AG04449 (cell line): Measurements from ENCODE around the gene NR2F1-AS1.
"Not testable (repeated sequence)": the region's sequence is repeated elsewhere in the genome, so short reads cannot be mapped to it uniquely, and the experiment has no call there.

Source experiments
- CTCF ChIA-PET: fragments of 350-600 bp; formaldehyde crosslinking; extraction: SDS; loops from one replicate; lab custom pipeline; 2021; ENCODE audit warnings: antibody characterized with exemption; lab: Yijun Ruan, JAX
- POLR2A ChIA-PET: fragments of 400-600, 350-600 bp; formaldehyde crosslinking; extraction: SDS; loops from one replicate; lab custom pipeline; 2020; ENCODE audit warnings: antibody characterized with exemption, inconsistent platforms; lab: Yijun Ruan, JAX
- DNase-seq: peaks from one replicate; pipeline ENCODE4 v3.0.0-alpha.2; 2010; ENCODE audit warnings: low read depth, low spot score
- H3K4me3 ChIP-seq: 2 replicates; pipeline ENCODE4 v1.5.1; 2011; ENCODE audit warnings: low read depth, mild to moderate bottlenecking, control low read depth, low read length
- TF ChIP-seq, protein P1 (sequence below): IDR thresholded peaks from one replicate; pipeline ENCODE4 v1.5.1; 2011; ENCODE audit warnings: mild to moderate bottlenecking, moderate library complexity, low read length, control low read depth, inconsistent platforms; ENCODE audit not compliant: insufficient read depth; ENCODE audit errors: missing control alignments

Gene NR2F1-AS1

DNA sequence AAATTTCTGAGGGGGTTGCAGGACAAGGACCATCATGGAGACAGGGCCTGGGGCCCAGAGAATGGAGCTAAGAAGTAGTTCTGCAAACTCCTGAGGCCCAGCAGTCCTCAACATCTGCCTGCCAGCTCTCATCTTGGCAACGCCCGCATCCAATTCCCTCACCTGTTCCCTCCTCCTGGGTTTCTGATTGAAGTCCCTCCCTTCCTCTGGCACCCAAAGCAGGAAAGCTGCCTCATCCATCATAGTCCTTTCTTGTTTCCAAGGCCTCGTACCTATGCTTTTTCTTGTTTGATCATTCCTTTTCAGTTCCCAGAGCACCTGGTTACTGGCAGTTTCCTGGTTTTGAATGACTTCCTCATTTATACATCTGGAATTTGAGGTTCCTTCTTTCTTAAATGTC lies 181.3 kb downstream of the NR2F1-AS1 start:
- TF ChIP-seq, protein P1, sequence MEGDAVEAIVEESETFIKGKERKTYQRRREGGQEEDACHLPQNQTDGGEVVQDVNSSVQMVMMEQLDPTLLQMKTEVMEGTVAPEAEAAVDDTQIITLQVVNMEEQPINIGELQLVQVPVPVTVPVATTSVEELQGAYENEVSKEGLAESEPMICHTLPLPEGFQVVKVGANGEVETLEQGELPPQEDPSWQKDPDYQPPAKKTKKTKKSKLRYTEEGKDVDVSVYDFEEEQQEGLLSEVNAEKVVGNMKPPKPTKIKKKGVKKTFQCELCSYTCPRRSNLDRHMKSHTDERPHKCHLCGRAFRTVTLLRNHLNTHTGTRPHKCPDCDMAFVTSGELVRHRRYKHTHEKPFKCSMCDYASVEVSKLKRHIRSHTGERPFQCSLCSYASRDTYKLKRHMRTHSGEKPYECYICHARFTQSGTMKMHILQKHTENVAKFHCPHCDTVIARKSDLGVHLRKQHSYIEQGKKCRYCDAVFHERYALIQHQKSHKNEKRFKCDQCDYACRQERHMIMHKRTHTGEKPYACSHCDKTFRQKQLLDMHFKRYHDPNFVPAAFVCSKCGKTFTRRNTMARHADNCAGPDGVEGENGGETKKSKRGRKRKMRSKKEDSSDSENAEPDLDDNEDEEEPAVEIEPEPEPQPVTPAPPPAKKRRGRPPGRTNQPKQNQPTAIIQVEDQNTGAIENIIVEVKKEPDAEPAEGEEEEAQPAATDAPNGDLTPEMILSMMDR: no peak
- CTCF ChIA-PET: no interaction called here
- POLR2A ChIA-PET: no interaction called here
- H3K4me3 ChIP-seq: no peak overlapping the region
- DNase-seq: no peak

DNA sequence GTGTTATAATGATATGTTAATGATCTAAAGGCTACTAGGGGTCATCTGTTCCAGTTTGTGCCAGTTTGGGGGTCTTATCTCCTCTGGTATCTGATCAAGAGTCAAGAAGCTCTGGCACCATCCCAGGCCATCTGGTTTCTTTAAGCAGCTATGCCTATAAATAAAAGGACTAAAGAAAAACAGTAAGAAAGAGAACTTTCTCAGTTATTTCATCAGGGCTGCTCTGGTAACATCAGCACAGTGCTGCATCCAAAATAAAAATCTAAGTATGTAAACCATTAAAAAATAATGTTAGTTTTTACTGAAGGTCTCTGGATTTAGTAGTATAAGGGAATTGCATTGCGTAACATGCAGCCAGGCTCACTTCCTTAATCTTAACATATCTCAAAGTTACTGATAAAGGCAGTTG lies 185.0 kb downstream of the NR2F1-AS1 start:
- TF ChIP-seq, protein P1: no peak
- DNase-seq: no peak
- H3K4me3 ChIP-seq: no peak overlapping the region
- CTCF ChIA-PET: no interaction called here
- POLR2A ChIA-PET: no interaction called here

DNA sequence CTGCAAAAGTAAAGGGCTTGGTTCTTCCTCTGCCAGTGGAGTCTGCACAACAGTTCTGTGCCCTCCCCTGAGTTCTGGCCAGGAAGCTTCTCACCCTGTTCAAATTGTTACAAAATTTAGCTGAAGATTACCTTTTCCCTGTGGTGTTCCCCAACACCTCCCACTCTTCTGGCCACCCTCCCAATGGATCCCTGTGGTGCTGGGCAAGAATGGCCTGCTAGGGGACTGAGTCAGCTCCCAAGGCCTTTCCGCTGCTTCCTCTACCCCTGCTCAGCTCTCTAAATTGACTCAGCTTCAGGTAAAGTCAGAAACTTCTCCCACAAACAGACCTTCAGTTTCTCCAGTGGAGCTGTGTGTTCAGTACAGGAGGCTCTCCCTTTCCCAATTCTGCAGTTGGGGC lies 186.0 kb downstream of the NR2F1-AS1 start:
- TF ChIP-seq, protein P1: no peak
- H3K4me3 ChIP-seq: no peak overlapping the region
- POLR2A ChIA-PET: no interaction called here
- DNase-seq: no peak
- CTCF ChIA-PET: no interaction called here

DNA sequence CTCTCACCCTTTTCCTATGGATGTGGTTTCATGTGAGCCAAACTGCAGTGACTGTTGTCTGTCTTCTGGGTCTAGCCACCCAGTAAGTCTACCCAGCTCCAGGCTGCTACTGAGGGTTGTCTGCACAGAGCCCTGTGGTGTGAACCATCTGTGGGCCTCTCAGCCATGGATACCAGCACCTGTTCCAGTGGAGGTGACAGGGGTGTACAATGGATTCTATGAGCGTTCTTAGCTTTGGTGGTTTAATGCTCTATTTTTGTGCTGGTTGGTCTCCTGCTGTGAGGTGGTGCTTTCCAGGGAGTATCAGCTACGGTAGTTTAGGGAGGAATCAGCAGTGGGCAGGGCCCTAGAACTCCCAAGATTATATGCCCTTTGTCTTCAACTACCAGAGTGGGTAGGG lies 186.7 kb downstream of the NR2F1-AS1 start:
- ChIA-PET CTCF (no interaction called here), POLR2A (no interaction called here)
- TF ChIP-seq, protein P1: no peak
- DNase-seq: no peak
- no peak overlapping the region for H3K4me3 ChIP-seq

DNA sequence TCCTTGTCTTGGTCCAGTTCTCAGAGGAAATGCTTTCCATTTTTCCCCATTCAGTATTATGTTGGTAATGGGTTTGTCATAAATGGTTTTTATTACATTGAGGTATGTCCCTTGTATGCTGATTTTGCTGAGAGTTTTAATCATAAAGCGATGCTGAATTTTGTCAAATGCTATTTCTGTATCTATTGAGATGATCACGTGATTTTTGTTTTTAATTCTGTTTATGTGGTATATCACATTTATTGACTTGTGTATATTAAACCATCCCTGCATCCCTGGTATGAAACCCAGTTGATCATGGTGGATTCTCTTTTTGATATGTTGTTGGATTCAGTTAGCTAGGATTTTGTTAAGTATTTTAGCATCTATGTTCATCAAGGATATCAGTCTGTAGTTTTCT lies 189.8 kb downstream of the NR2F1-AS1 start:
- CTCF ChIA-PET, H3K4me3 ChIP-seq, DNase-seq, POLR2A ChIA-PET: not testable (repeated sequence)

DNA sequence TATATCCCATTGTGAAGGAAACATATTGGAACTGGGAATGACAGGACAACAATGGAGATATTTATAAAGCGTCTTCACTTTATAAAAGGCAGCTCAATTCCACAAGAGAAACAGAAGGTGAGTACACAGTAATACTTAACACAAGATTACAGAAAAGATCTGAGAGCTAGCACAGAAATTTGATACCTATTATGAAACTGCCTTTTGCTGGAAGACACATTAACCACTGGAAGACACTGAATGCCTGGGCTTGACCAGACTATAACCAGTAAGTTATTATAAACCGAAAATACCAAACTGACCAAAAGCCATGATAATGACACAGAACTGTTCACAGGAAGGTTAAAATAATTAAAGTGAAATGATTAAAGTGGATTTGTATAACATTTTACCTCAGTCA lies 195.4 kb downstream of the NR2F1-AS1 start:
- DNase-seq: no peak
- CTCF ChIA-PET: interaction anchor here (1.4 kb wide), 1 partner anchor 12 kb away, joined by 3 read pairs; no protein-coding TSS in a partner anchor
- no peak overlapping the region for H3K4me3 ChIP-seq
- POLR2A ChIA-PET: no interaction called here
- TF ChIP-seq, protein P1: no peak

DNA sequence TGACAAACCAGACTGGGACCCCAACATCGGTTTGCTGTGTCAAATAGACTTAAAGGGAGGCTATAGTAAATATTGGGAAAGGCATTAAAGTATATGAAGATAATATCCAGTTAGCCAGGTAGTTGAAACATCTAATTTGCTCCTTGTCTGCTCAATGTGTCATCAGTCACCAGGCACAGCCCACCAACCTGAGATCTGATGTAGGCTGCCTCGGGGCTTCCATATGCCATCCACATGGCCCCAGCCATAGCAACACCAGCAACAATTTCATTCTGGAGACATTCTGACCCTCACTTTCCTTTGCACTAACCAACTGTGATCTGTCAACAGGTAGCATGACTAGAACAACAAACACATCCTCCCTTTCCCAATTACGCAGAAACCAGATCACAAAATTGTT lies 196.0 kb downstream of the NR2F1-AS1 start:
- no peak overlapping the region for H3K4me3 ChIP-seq
- ChIA-PET CTCF (interaction anchor here (1.4 kb wide), 1 partner anchor 11 kb away, joined by 3 read pairs; no protein-coding TSS in a partner anchor), POLR2A (no interaction called here)
- TF ChIP-seq, protein P1: no peak
- DNase-seq: no peak
